Left renal pelvis (tissue), 4 donors: ENCODE data around the gene PLSCR1. TPM values are rescaled to one million over a fixed set of nuclear protein-coding genes. Genes with fewer than 3 reads are reported as not detected.

Source experiments
- DNase-seq, 4 donors: peaks; one replicate each; pipeline ENCODE4 v3.0.0-alpha.2; 2013; ENCODE audit warnings: low read depth in 4 of 4, low spot score in 3 of 4
- polyA plus RNA-seq, 4 donors: library from polyadenylated mRNA; unstranded; fragments of 120-200 nt; gene quantifications; one replicate each; pipeline ENCODE4 v1.2.1, GENCODE V29; 2013; ENCODE audit not compliant: insufficient read length in 4 of 4

The PLSCR1 gene
- 10 to 100 TPM; 82.2 to 99.5 (median 86.8) TPM for polyA plus RNA-seq

- peak; percentile 78 to 86 (median 82) for DNase-seq
Measured at GRCh38 chr3:146544002-146544928, at the start of gene PLSCR1. Gene PLSCR1, minus strand, starts transcription at chr3:146544607. Its CDS starts 8,055 bp downstream, at chr3:146536552.

GRCh38 chr3:146593776-146594175 lies 49.4 kb upstream of the PLSCR1 start:
- DNase-seq: no peak

GRCh38 chr3:146590521-146590920 lies 46.1 kb upstream of the PLSCR1 start:
- no peak for DNase-seq

- no peak for DNase-seq
Measured at GRCh38 chr3:146589899-146590508, 45.6 kb upstream of the PLSCR1 start.

GRCh38 chr3:146585156-146585555 lies 40.7 kb upstream of the PLSCR1 start:
- no peak for DNase-seq

- DNase-seq: no peak
Measured at GRCh38 chr3:146581951-146582467, 37.6 kb upstream of the PLSCR1 start.

- no peak for DNase-seq
Measured at GRCh38 chr3:146581080-146581601, 36.7 kb upstream of the PLSCR1 start.

- DNase-seq: peak; percentile 7 to 29 (median 18)
Measured at GRCh38 chr3:146577662-146578061, 33.3 kb upstream of the PLSCR1 start.

GRCh38 chr3:146575636-146576035 lies 31.2 kb upstream of the PLSCR1 start:
- no peak for DNase-seq

GRCh38 chr3:146574173-146574572 lies 29.8 kb upstream of the PLSCR1 start:
- no peak for DNase-seq

GRCh38 chr3:146569314-146569713 lies 24.9 kb upstream of the PLSCR1 start:
- no peak for DNase-seq

- DNase-seq: no peak
Measured at GRCh38 chr3:146566138-146566537, 21.7 kb upstream of the PLSCR1 start.

- DNase-seq: no peak
Measured at GRCh38 chr3:146561879-146562278, 17.5 kb upstream of the PLSCR1 start.

- DNase-seq: no peak
Measured at GRCh38 chr3:146561463-146561862, 17.1 kb upstream of the PLSCR1 start.

GRCh38 chr3:146560678-146561077 lies 16.3 kb upstream of the PLSCR1 start:
- DNase-seq: no peak

- DNase-seq: no peak
Measured at GRCh38 chr3:146559388-146559787, 15.0 kb upstream of the PLSCR1 start.

GRCh38 chr3:146558781-146559180 lies 14.4 kb upstream of the PLSCR1 start:
- DNase-seq: no peak

GRCh38 chr3:146557745-146558144 lies 13.3 kb upstream of the PLSCR1 start:
- no peak for DNase-seq

GRCh38 chr3:146555311-146555710 lies 10.9 kb upstream of the PLSCR1 start:
- DNase-seq: no peak

GRCh38 chr3:146554151-146554760 lies 9.8 kb upstream of the PLSCR1 start:
- DNase-seq: no peak
